Prostate gland (tissue), 2 donors: Measurements from ENCODE around the gene TMEM19. TPM values are rescaled to one million over a fixed set of nuclear protein-coding genes. Genes with fewer than 3 reads are reported as not detected.
"Not testable (repeated sequence)": the region's sequence is repeated elsewhere in the genome, so short reads cannot be mapped to it uniquely, and the experiment has no call there.

ENCODE experiments used
- DNase-seq: peaks from one replicate; pipeline ENCODE4 v3.0.0-alpha.2; 2019; ENCODE audit warnings: low spot score
- H3K27ac ChIP-seq, 2 donors: fragments of 200-600 bp; sonication (generic); 2 replicates each; pipeline ENCODE4 v1.5.1; 2017 to 2019
- H3K27me3 ChIP-seq: fragments of 200-600 bp; sonication (generic); replicated peaks from 2 replicates; pipeline ENCODE4 v1.5.1; 2019; ENCODE audit not compliant: insufficient read depth
- H3K36me3 ChIP-seq, 2 donors: fragments of 200-600 bp; sonication (generic); 1 replicate in 1 of 2; 2 replicates in 1 of 2; pipeline versions ENCODE4 v1.5.1 to v1.8.1; 2017 to 2019
- H3K4me1 ChIP-seq: fragments of 200-600 bp; sonication (generic); replicated peaks from 2 replicates; pipeline ENCODE4 v1.5.1; 2019
- H3K4me3 ChIP-seq, 2 donors: fragments of 200-600 bp; sonication (generic); 2 replicates each; pipeline ENCODE4 v1.5.1; 2017 to 2019
- H3K9me3 ChIP-seq: fragments of 200-600 bp; sonication (generic); 2 replicates; pipeline ENCODE4 v1.5.1; 2017
- CTCF ChIP-seq, 4 experiments: fragments of 200-600 bp in 2 of 4; fragments of 450-650 bp in 2 of 4; sonication (generic) in 2 of 4; IDR thresholded peaks; 1 replicate in 3 of 4; 2 replicates in 1 of 4; pipeline ENCODE4 v1.5.1; 2016 to 2019; ENCODE audit warnings: antibody characterized with exemption in 4 of 4, mild to moderate bottlenecking in 2 of 4, moderate library complexity in 2 of 4
- POLR2A ChIP-seq: fragments of 450-650 bp; IDR thresholded peaks from one replicate; pipeline ENCODE4 v1.6.1; 2016; ENCODE audit warnings: antibody characterized with exemption, mild to moderate bottlenecking
- POLR2AphosphoS5 ChIP-seq: sonication (generic); formaldehyde crosslinking; IDR thresholded peaks from one replicate; pipeline ENCODE4 v1.6.1; 2017; ENCODE audit warnings: antibody characterized with exemption
- WGBS: methylation state at CpG from one replicate; pipeline ENCODE4 v1.1.5; 2018; 5-methylcytosine and 5-hydroxymethylcytosine counted together
- intact Hi-C: fragments of 100-400 bp; cut with DNase I; formaldehyde crosslinking; loops from one replicate; pipeline ENCODE4 v1.14.2; 2022
- total RNA-seq, 2 donors: library from RNA; depleted of rRNA; stranded (reverse); fragments of >200 nt; gene quantifications; one replicate each; pipeline ENCODE4 v1.1.0, GENCODE V29; 2016

The TMEM19 gene
- total RNA-seq, 2 donors from 2014 or later, result 21.1 to 39.0 TPM

- no peak for DNase-seq
- Histone ChIP-seq H3K4me3 (peak overlapping the region; percentile 60 to 65), H3K36me3 (no peaks in the 10 kb centered on the region), H3K27me3 (no peaks in the 10 kb centered on the region), H3K4me1 (no peaks in the 10 kb centered on the region), H3K9me3 (no peaks in the 10 kb centered on the region), H3K27ac (peak overlapping the region; percentile 83 to 89)
- WGBS, result 19% methylated on average over 19 of the region's 19 CpGs
- intact Hi-C loops, result loop anchor here (1.0 to 5.0 kb wide), 2 partner anchors 21 to 67 kb away; partner anchors contain the start of genes RAB21 and THAP2
- TF ChIP-seq POLR2AphosphoS5, result no peak
- TF ChIP-seq POLR2A, result no peak
- TF ChIP-seq CTCF (IDR thresholded peaks at IDR 0.05), result no peak
These were observed 473 bp upstream of the TMEM19 start for GRCh38 chr12:71685312-71685906.

GRCh38 chr12:71686658-71687025 lies 760 bp downstream of the TMEM19 start:
- H3K36me3 ChIP-seq, result no peaks in the 10 kb centered on the region
- no peaks in the 10 kb centered on the region for H3K27me3 ChIP-seq
- H3K9me3 ChIP-seq, result no peaks in the 10 kb centered on the region
- 8% methylated on average over 3 of the region's 3 CpGs for WGBS
- intact Hi-C loops, result loop anchor here (5.0 kb wide), 1 partner anchor 66 kb away; the partner anchor contains the start of gene RAB21
- H3K4me3 ChIP-seq, result peak overlapping the region; percentile 60 to 65
- no peaks in the 10 kb centered on the region for H3K4me1 ChIP-seq
- no peak for TF ChIP-seq POLR2A
- TF ChIP-seq POLR2AphosphoS5, result no peak
- no peak for TF ChIP-seq CTCF (IDR thresholded peaks at IDR 0.05)
- no peak for DNase-seq
- peak overlapping the region; percentile 83 to 89 for H3K27ac ChIP-seq

- H3K9me3 ChIP-seq, H3K27me3 ChIP-seq, DNase-seq, H3K27ac ChIP-seq, H3K4me1 ChIP-seq, H3K36me3 ChIP-seq: not testable (repeated sequence)
- 84% methylated on average over 11 of the region's 11 CpGs for WGBS
- peak overlapping the region in 1 of 2 donors; percentile 65 for H3K4me3 ChIP-seq
- intact Hi-C loops, result loop anchor here (5.0 kb wide), 1 partner anchor 65 kb away; the partner anchor contains the start of gene RAB21
These were observed 1.3 kb downstream of the TMEM19 start for GRCh38 chr12:71687172-71687571.

GRCh38 chr12:71688961-71689570 lies 3.2 kb downstream of the TMEM19 start:
- no peak overlapping the region for H3K4me3 ChIP-seq
- no peak for TF ChIP-seq POLR2A
- TF ChIP-seq POLR2AphosphoS5, result no peak
- TF ChIP-seq CTCF (IDR thresholded peaks at IDR 0.05), result no peak
- no peak for DNase-seq
- WGBS, result 50% methylated on average over 5 of the region's 5 CpGs
- intact Hi-C loops, result loop anchor here (5.0 kb wide), 1 partner anchor 63 kb away; the partner anchor contains the start of gene RAB21
- H3K27me3 ChIP-seq, result no peaks in the 10 kb centered on the region
- no peaks in the 10 kb centered on the region for H3K36me3 ChIP-seq
- H3K27ac ChIP-seq, result no peak overlapping the region
- H3K4me1 ChIP-seq, result no peaks in the 10 kb centered on the region
- no peaks in the 10 kb centered on the region for H3K9me3 ChIP-seq

GRCh38 chr12:71691504-71692129 lies 5.7 kb downstream of the TMEM19 start:
- Histone ChIP-seq H3K36me3 (no peaks in the 10 kb centered on the region), H3K27me3 (no peaks in the 10 kb centered on the region), H3K9me3 (no peaks in the 10 kb centered on the region), H3K27ac (no peak overlapping the region), H3K4me1 (no peaks in the 10 kb centered on the region), H3K4me3 (no peak overlapping the region)
- TF ChIP-seq CTCF (IDR thresholded peaks at IDR 0.05), result no peak
- no peak for TF ChIP-seq POLR2AphosphoS5
- TF ChIP-seq POLR2A, result no peak
- intact Hi-C loops, result no loop called here
- WGBS, result 76% methylated on average over 4 of the region's 4 CpGs
- DNase-seq, result no peak
